ENCODE measurements around the gene LRRC4C.

DNA sequence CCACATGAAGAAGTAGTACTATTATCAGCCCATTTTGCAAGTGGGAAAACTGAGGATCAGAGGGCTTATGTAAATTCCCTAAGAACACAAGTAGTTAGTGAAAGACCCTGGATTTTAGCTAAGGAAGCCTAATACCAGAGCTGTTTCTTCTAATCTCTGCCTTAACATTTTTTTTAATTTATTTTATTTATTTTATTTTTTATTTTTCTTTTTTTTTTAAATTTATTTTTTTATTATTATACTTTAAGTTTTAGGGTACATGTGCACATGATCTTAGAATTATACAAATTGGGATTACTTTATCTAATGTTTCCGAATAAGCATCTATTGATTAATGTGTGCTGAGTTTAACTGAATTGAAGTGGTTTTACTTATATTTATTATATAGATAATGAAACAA, 1015.3 kb downstream of the LRRC4C start:
- TF ChIP-seq POLR2A (IDR thresholded peaks at IDR 0.05): no peak
- TF ChIP-seq, protein P1, sequence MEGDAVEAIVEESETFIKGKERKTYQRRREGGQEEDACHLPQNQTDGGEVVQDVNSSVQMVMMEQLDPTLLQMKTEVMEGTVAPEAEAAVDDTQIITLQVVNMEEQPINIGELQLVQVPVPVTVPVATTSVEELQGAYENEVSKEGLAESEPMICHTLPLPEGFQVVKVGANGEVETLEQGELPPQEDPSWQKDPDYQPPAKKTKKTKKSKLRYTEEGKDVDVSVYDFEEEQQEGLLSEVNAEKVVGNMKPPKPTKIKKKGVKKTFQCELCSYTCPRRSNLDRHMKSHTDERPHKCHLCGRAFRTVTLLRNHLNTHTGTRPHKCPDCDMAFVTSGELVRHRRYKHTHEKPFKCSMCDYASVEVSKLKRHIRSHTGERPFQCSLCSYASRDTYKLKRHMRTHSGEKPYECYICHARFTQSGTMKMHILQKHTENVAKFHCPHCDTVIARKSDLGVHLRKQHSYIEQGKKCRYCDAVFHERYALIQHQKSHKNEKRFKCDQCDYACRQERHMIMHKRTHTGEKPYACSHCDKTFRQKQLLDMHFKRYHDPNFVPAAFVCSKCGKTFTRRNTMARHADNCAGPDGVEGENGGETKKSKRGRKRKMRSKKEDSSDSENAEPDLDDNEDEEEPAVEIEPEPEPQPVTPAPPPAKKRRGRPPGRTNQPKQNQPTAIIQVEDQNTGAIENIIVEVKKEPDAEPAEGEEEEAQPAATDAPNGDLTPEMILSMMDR (IDR thresholded peaks at IDR 0.05): no peak
